PC-3 (cell line): ENCODE measurements around the gene TP63. TPM values are rescaled to one million over a fixed set of nuclear protein-coding genes. Genes with fewer than 3 reads are reported as not detected.

ENCODE experiments used
- ATAC-seq: fragments of 200-7000 bp; cut with Tn5 transposase; 2 replicates; pipeline ENCODE4 v1.9.1; 2020; ENCODE audit warnings: mild to moderate bottlenecking, moderate library complexity
- BruUV-seq: library from RNA; stranded (reverse); fragments of 400-500 nt; replicated peaks from 2 replicates; lab custom pipeline; 2021; lab: Mats Ljungman, UMichigan
- CTCF ChIA-PET: fragments of 300-600 bp; sonication (Branson Sonifier 250); formaldehyde crosslinking; loops from one replicate; lab custom pipeline; 2022; ENCODE audit warnings: antibody characterized with exemption; lab: Charles Lee
- POLR2A ChIA-PET: fragments of 300-600 bp; sonication (Branson Sonifier 250); formaldehyde crosslinking; loops from one replicate; lab custom pipeline; 2022; ENCODE audit warnings: antibody characterized with exemption; ENCODE audit not compliant: unreplicated experiment; lab: Charles Lee
- DNase-seq: peaks from one replicate; pipeline ENCODE4 v3.0.0-alpha.2; 2015
- H2AFZ ChIP-seq: fragments of 300-600 bp; sonication (generic); 2 replicates; pipeline ENCODE4 v1.6.0; 2016; ENCODE audit warnings: antibody characterized with exemption, low read length
- H3F3A ChIP-seq: fragments of 300-600 bp; sonication (generic); one replicate; pipeline ENCODE4 v1.6.0; 2017; ENCODE audit warnings: antibody characterized with exemption, low read length, control low read depth, mild to moderate bottlenecking; ENCODE audit not compliant: unreplicated experiment
- H3K27ac ChIP-seq: fragments of 300-600 bp; sonication (generic); 2 replicates; pipeline ENCODE4 v1.5.1; 2016; ENCODE audit warnings: mild to moderate bottlenecking, low read length
- H3K27me3 ChIP-seq: fragments of 300-600 bp; sonication (generic); 2 replicates; pipeline ENCODE4 v1.6.1; 2016; ENCODE audit warnings: low read length, mixed read lengths
- H3K36me3 ChIP-seq: fragments of 300-600 bp; sonication (generic); 2 replicates; pipeline ENCODE4 v1.6.1; 2016; ENCODE audit warnings: low read depth, mixed run types, low read length, mixed read lengths
- H3K4me1 ChIP-seq: fragments of 300-600 bp; sonication (generic); 2 replicates; pipeline ENCODE4 v1.5.1; 2016; ENCODE audit warnings: low read length; ENCODE audit not compliant: insufficient read depth
- H3K4me2 ChIP-seq: fragments of 300-600 bp; sonication (generic); 2 replicates; pipeline ENCODE4 v1.6.0; 2016; ENCODE audit warnings: low read length
- H3K4me3 ChIP-seq: fragments of 300-600 bp; sonication (generic); 2 replicates; pipeline ENCODE4 v1.5.1; 2016; ENCODE audit warnings: mild to moderate bottlenecking, low read length, mixed read lengths
- H3K79me2 ChIP-seq: fragments of 300-600 bp; sonication (generic); 2 replicates; pipeline ENCODE4 v1.6.1; 2017; ENCODE audit warnings: low read length, mixed read lengths
- H3K9ac ChIP-seq: fragments of 300-600 bp; sonication (generic); 2 replicates; pipeline ENCODE4 v1.6.0; 2016; ENCODE audit warnings: mild to moderate bottlenecking, low read length
- H3K9me2 ChIP-seq: fragments of 300-600 bp; sonication (generic); replicated peaks from 2 replicates; pipeline ENCODE4 v1.6.1; 2016; ENCODE audit warnings: mixed run types, low read length, mixed read lengths
- H3K9me3 ChIP-seq: fragments of 300-600 bp; sonication (generic); 2 replicates; pipeline ENCODE4 v1.6.1; 2016; ENCODE audit warnings: low read length, mixed read lengths
- H4K20me1 ChIP-seq: fragments of 300-600 bp; sonication (generic); 2 replicates; pipeline ENCODE4 v1.6.1; 2016; ENCODE audit warnings: low read length, mixed read lengths
- EZH2 ChIP-seq: fragments of 300-600 bp; sonication (generic); IDR thresholded peaks from one replicate; pipeline ENCODE4 v1.6.1; 2017; ENCODE audit warnings: antibody characterized with exemption, mild to moderate bottlenecking, low read length; ENCODE audit not compliant: unreplicated experiment
- EZH2phosphoT487 ChIP-seq: fragments of 300-600 bp; sonication (generic); IDR thresholded peaks from 2 replicates; pipeline ENCODE4 v1.6.1; 2018; ENCODE audit warnings: mild to moderate bottlenecking, antibody characterized with exemption, low read length, borderline replicate concordance
- intact Hi-C: fragments of 100-400 bp; cut with micrococcal nuclease; formaldehyde crosslinking; loops from 2 replicates; pipeline ENCODE4 v1.9.0; 2023
- total RNA-seq: library from RNA; depleted of rRNA; stranded (reverse); fragments of >200 nt; gene quantifications from 2 replicates; pipeline ENCODE4 v1.2.3, GENCODE V29; 2014
- TF ChIP-seq, protein P1 (sequence below): fragments of 300-600 bp; sonication (generic); conservative IDR thresholded peaks from 2 replicates; pipeline ENCODE4 v1.5.1; 2017; ENCODE audit warnings: antibody characterized with exemption, low read depth, mild to moderate bottlenecking, low read length

Gene TP63
- total RNA-seq, 1 experiment from 2014 or later, result 0.29 TPM

DNA sequence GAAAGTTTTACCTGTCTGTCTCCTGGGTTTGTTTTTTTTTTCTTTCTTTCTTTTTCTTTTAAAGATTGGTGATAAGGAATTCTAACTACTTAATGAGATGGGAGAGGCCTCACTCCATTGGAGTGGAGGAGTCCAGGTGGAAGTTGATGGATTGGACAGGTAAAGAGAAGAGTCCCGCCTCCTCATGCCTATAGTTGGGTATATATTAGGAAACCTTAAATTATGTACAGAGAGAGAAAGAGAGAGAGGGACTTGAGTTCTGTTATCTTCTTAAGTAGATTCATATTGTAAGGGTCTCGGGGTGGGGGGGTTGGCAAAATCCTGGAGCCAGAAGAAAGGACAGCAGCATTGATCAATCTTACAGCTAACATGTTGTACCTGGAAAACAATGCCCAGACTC lies 158.2 kb downstream of the TP63 start:
- no peaks in the 10 kb centered on the region for H3K36me3 ChIP-seq
- ATAC-seq (no peak), DNase-seq (no peak)
- BruUV-seq, result no TSS peak
- no peak overlapping the region for H3K27ac ChIP-seq
- no peak overlapping the region for H2AFZ ChIP-seq
- H3K4me2 ChIP-seq, result no peak overlapping the region
- no peaks in the 10 kb centered on the region for H3K9me3 ChIP-seq
- H3K27me3 ChIP-seq, result no peaks in the 10 kb centered on the region
- POLR2A ChIA-PET, result no interaction called here
- no peaks in the 10 kb centered on the region for H4K20me1 ChIP-seq
- intact Hi-C loops, result no loop called here
- no peaks in the 10 kb centered on the region for H3F3A ChIP-seq
- CTCF ChIA-PET, result no interaction called here
- TF ChIP-seq EZH2 (no peak), EZH2phosphoT487 (no peak)
- TF ChIP-seq, protein P1, sequence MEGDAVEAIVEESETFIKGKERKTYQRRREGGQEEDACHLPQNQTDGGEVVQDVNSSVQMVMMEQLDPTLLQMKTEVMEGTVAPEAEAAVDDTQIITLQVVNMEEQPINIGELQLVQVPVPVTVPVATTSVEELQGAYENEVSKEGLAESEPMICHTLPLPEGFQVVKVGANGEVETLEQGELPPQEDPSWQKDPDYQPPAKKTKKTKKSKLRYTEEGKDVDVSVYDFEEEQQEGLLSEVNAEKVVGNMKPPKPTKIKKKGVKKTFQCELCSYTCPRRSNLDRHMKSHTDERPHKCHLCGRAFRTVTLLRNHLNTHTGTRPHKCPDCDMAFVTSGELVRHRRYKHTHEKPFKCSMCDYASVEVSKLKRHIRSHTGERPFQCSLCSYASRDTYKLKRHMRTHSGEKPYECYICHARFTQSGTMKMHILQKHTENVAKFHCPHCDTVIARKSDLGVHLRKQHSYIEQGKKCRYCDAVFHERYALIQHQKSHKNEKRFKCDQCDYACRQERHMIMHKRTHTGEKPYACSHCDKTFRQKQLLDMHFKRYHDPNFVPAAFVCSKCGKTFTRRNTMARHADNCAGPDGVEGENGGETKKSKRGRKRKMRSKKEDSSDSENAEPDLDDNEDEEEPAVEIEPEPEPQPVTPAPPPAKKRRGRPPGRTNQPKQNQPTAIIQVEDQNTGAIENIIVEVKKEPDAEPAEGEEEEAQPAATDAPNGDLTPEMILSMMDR, result no peak
- no peak overlapping the region for H3K9ac ChIP-seq
- H3K79me2 ChIP-seq, result no peaks in the 10 kb centered on the region
- H3K9me2 ChIP-seq, result no peaks in the 10 kb centered on the region
- no peak overlapping the region for H3K4me3 ChIP-seq
- H3K4me1 ChIP-seq, result peaks cover 8% of the 10 kb centered on the region; the same call in 1 of the 2 replicates

DNA sequence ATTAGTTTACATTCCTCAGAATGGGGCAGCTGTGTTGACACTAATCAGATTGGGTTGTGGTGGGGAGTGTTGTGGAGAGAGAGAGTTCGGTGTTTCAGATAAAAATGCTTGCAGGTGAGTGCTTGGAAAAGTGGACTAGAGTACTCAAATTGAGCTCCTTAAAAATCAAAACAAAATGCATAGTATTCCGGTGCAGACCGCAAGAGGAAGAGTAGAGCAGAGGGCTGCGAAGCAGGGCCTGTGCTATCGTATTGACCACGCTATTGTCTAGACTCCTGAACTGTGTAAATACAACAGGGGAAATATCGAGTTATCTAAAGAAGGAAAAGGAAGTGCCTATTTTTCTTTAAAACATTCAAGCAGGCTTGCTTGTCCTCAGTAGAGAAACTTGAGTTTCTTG lies 159.5 kb downstream of the TP63 start:
- H3K79me2 ChIP-seq, result no peaks in the 10 kb centered on the region
- ChIA-PET POLR2A (no interaction called here), CTCF (no interaction called here)
- ATAC-seq, result no peak
- H3K4me1 ChIP-seq, result peaks cover 8% of the 10 kb centered on the region; the same call in 1 of the 2 replicates
- no peak overlapping the region for H3K9ac ChIP-seq
- BruUV-seq, result no TSS peak
- H3K27me3 ChIP-seq, result no peaks in the 10 kb centered on the region
- intact Hi-C loops, result no loop called here
- H2AFZ ChIP-seq, result no peak overlapping the region
- no peak overlapping the region for H3K4me3 ChIP-seq
- no peak overlapping the region for H3K27ac ChIP-seq
- TF ChIP-seq EZH2 (no peak), EZH2phosphoT487 (no peak)
- H4K20me1 ChIP-seq, result no peaks in the 10 kb centered on the region
- H3F3A ChIP-seq, result no peaks in the 10 kb centered on the region
- H3K9me2 ChIP-seq, result no peaks in the 10 kb centered on the region
- no peaks in the 10 kb centered on the region for H3K9me3 ChIP-seq
- no peak for DNase-seq
- no peaks in the 10 kb centered on the region for H3K36me3 ChIP-seq
- no peak overlapping the region for H3K4me2 ChIP-seq

DNA sequence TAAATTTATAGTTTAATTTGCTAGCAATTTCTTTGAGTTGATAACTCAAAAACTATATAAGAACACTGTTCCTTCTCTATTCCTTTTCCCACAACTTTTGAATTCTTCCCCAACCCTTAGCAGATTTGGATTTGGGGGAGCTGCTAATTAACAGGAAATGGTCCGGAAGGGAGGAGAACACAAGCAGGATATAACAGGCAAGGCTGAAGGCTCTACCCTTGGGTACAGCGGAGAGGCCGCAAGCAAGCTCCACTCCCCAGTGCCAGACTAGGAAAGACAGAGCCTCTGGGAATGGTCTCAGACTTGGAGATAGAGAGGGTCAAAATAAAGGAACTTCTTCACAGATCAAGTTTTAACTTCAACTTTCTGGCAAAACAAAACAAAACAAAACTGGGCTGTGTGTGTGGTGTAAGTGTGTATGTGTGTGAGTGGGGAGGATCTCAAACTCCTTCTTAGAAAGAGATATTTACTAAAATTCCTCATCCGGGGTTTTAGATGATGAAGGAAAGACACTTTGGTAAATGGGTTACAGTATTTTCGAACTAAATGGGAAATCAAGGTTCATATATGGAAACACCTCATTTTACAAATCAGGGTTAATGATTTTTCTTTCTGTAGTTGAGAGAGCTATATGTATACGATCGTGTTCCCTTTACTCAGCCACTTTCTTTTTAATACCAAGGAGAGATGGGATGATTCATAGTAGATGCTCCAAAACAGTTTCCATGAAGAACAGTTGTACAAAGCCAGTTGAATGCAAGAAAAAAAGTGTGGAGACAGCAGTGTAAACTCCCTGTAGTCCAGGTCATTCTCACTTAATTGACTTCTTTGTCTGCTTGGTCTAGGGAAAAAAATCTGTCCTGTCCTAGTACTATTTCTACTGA lies 161.1 kb downstream of the TP63 start:
- no peak for ATAC-seq
- Histone ChIP-seq H3K9me3 (no peaks in the 10 kb centered on the region), H4K20me1 (no peaks in the 10 kb centered on the region), H3K4me2 (no peak overlapping the region), H3K36me3 (no peaks in the 10 kb centered on the region), H2AFZ (no peak overlapping the region), H3K4me3 (no peak overlapping the region), H3K79me2 (no peaks in the 10 kb centered on the region), H3F3A (no peaks in the 10 kb centered on the region), H3K9ac (no peak overlapping the region), H3K27ac (no peak overlapping the region), H3K9me2 (no peaks in the 10 kb centered on the region), H3K4me1 (peaks cover 6% of the 10 kb centered on the region; the same call in 1 of the 2 replicates), H3K27me3 (no peaks in the 10 kb centered on the region)
- ChIA-PET CTCF (no interaction called here), POLR2A (no interaction called here)
- BruUV-seq, result no TSS peak
- no peak for DNase-seq
- TF ChIP-seq EZH2 (no peak), EZH2phosphoT487 (no peak)
- TF ChIP-seq, protein P1, result no peak
- intact Hi-C loops, result no loop called here
